Fibroblast of peridontal ligament (primary cell): ENCODE data around the gene ACAN.

Experiments
- DNase-seq: peaks from one replicate; pipeline ENCODE4 v3.0.0-alpha.2; 2010; ENCODE audit errors: extremely low read depth

The ACAN gene

GRCh38 chr15:88802250-88802990 lies 816 bp upstream of the ACAN start:
- DNase-seq: no peak

GRCh38 chr15:88802991-88803240 lies 320 bp upstream of the ACAN start:
- no peak for DNase-seq

GRCh38 chr15:88803920-88804247 lies 648 bp downstream of the ACAN start:
- no peak for DNase-seq

GRCh38 chr15:88804257-88804656 lies 1.0 kb downstream of the ACAN start:
- no peak for DNase-seq

- DNase-seq: no peak
Measured at GRCh38 chr15:88805031-88805780, 2.0 kb downstream of the ACAN start.

- DNase-seq: peak; percentile 23
Measured at GRCh38 chr15:88810446-88810845, 7.2 kb downstream of the ACAN start.

GRCh38 chr15:88812133-88812532 lies 8.9 kb downstream of the ACAN start:
- DNase-seq: no peak

GRCh38 chr15:88813960-88814359 lies 10.7 kb downstream of the ACAN start:
- DNase-seq: no peak

GRCh38 chr15:88814393-88814792 lies 11.2 kb downstream of the ACAN start:
- DNase-seq: no peak

GRCh38 chr15:88818920-88819319 lies 15.7 kb downstream of the ACAN start:
- DNase-seq: no peak

- DNase-seq: no peak
Measured at GRCh38 chr15:88821993-88822392, 18.8 kb downstream of the ACAN start.

- DNase-seq: peak; percentile 4
Measured at GRCh38 chr15:88828791-88829190, 25.6 kb downstream of the ACAN start.

GRCh38 chr15:88830016-88830415 lies 26.8 kb downstream of the ACAN start:
- DNase-seq: no peak

GRCh38 chr15:88832820-88833730 lies 29.8 kb downstream of the ACAN start:
- peak; percentile 18 for DNase-seq

GRCh38 chr15:88833731-88834100 lies 30.5 kb downstream of the ACAN start:
- DNase-seq: peak; percentile 9

GRCh38 chr15:88834211-88834812 lies 31.1 kb downstream of the ACAN start:
- DNase-seq: peak; percentile 80

GRCh38 chr15:88835119-88835518 lies 31.9 kb downstream of the ACAN start:
- DNase-seq: peak; percentile 22

- DNase-seq: peak; percentile 35
Measured at GRCh38 chr15:88835646-88836045, 32.4 kb downstream of the ACAN start.

GRCh38 chr15:88838667-88839066 lies 35.4 kb downstream of the ACAN start:
- DNase-seq: no peak

- no peak for DNase-seq
Measured at GRCh38 chr15:88839146-88839545, 35.9 kb downstream of the ACAN start.

GRCh38 chr15:88839961-88840360 lies 36.7 kb downstream of the ACAN start:
- no peak for DNase-seq

GRCh38 chr15:88841236-88841635 lies 38.0 kb downstream of the ACAN start:
- no peak for DNase-seq
